Medulla oblongata (tissue), 1 donor: ENCODE results near the gene CALY.
"Not testable (repeated sequence)": the region's sequence is repeated elsewhere in the genome, so short reads cannot be mapped to it uniquely, and the experiment has no call there.

Experiments
- DNase-seq: peaks from one replicate; pipeline ENCODE4 v3.0.0-alpha.2; 2015; ENCODE audit errors: extremely low spot score

The CALY gene

GRCh38 chr10:133329491-133330202 is 7.0 kb downstream of the CALY start:
- peak; percentile 90 for DNase-seq

- no peak for DNase-seq
Observed at GRCh38 chr10:133328358-133329343, 8.0 kb downstream of the CALY start.

DNA sequence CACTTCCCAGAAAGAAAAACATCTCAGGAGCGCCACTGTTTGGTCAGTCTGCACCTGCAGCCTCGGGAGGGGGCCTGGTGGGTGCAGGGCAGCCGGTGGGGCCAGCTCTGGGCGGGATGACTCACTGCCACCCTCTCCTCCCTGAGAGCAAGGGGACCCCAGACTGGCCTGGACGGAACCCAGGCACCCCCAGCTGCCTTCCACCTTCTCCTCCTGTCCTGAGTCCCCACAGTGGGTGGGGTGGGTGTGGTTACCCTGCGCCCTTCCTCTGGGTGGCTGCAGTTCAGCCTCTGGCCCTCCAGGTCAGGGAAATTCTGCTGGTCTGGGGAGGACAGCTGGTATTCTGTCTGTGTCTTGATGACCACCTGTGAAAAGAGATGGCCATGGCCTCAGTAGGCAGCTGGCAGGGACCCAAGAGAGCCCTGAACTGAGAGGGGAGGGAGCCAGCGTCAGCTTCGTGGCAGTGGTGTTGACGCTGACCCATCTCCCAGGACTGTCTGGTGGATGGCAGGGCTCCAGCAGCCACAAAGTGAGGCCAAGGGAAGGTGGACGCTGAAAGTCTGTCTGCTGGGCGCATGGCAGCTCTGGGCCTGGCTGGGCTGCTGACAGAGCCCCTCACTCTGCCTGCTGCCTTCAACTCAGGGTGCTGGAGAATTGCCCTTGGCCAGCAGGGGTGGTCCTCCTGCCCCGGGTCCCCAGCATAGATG is 8.9 kb downstream of the CALY start:
- DNase-seq, result no peak

GRCh38 chr10:133326745-133327650 is 9.7 kb downstream of the CALY start:
- DNase-seq, result no peak

GRCh38 chr10:133326223-133326551 is 10.5 kb downstream of the CALY start:
- DNase-seq, result no peak

GRCh38 chr10:133325440-133326222 is 11.1 kb downstream of the CALY start:
- DNase-seq, result no peak

DNA sequence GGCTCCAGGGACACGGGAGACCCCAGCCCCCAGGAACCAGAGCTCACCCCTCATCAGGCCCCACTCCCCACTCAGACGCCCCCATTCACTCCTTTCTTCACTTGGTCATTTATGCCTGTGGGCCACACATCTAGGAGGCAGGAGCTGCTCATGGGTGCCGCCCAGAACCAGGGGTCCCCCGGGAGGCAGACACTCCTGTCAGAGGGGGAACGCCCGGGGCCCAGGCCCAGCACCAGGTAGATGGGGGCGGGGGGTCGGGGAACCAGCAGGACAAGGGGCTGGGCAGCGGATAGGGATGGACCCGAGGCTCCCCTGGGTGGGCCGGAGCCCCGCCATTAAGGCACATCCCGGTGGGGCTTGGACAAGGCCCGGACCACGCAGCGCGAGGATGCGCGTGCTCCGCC is 11.8 kb downstream of the CALY start:
- no peak for DNase-seq

GRCh38 chr10:133324198-133324792 is 12.4 kb downstream of the CALY start:
- DNase-seq, result no peak

DNA sequence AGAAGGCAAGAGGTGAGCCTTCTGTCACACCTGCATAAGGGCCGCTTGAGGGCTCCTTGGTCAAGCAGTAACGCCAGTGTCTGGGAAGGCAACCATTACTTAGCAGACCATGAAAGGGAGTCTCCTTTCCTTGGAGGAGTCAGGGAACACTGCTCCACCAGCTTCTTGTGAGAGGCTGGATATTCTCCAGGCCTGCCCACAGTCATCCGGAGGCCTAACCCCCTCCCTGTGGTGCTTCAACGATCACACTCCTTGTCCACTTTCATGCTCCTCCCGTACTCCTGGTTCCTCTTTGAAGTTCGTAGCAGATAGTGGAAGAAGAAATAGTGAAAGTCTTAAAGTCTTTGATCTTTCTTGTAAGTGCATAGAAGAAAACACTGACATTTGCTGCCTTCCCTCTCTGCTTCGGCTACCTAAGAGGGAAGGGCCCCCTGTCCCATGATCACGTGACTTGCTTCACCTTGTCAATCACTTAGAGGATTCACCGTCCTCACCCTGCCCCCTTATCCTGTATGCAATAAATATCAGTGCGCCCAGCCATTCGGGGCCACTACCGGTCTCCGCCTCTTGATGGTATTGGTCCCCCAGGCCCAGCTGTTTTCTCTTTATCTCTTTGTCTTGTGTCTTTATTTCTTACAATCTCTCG is 14.5 kb downstream of the CALY start:
- not testable (repeated sequence) for DNase-seq

GRCh38 chr10:133320852-133321422 is 15.8 kb downstream of the CALY start:
- DNase-seq, result not testable (repeated sequence)

DNA sequence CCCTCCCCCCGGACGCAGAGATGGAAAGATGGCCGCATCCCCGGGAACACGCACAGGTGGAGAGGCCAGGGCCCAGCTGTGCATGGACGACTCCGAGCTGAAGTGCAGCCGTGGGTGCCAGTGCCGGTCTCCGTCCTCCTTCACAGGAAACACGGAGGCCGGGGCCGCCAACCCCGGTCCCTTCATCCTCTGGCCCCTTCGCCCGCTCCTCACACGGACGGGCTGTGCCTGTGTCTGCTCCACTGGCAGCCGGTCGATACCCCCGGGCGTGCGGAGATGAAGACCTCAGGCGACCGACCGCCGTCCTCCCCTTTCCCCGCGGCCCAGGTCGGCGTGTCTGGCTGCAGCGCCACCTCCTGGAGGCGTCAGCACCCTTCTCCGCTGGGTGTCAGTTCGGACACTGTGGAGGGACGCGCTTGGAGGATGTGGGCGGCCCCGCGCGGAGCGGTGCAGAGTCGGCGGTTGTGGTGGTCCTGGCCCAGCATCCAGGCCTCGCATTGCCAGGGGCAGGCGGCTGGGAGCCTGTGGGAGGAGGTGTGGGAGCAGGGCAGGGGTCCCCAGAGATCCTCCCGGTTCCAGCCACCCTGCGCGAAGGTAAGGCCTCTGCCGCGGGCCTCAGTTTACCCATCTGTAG is 18.1 kb downstream of the CALY start:
- peak; percentile 55 for DNase-seq

DNA sequence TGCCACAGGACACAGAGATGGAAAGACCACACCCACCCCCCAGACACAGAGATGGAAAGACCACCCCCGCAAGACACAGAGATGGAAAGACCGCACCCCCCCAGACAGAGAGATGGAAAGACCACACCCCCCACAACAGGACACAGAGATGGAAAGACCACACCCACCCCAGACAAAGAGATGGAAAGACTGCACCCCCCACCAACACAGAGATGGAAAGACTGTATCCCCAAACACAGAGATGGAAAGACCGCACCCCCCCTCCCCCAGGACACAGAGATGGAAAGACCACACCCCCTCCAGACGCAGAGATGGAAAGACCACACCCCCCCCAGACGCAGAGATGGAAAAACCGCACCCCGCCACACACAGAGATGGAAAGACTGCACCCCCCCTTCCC is 20.0 kb downstream of the CALY start:
- no peak for DNase-seq

DNA sequence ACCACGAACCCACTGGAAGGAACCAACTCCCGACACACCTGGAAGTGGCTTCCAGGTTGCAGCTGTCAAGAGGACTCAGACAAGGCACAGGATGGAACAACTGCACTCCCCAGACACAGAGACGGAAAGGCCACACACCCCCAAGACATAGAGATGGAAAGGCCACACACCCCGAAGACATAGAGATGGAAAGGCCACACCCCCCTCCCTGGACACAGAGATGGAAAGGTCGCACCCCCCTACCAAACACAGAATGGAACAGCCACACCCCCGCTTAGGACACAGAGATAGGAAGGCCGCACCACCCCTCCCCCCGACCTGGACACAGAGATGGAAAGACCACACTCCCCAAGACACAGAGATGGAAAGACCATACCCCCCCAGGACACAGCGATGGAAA is 20.4 kb downstream of the CALY start:
- no peak for DNase-seq

DNA sequence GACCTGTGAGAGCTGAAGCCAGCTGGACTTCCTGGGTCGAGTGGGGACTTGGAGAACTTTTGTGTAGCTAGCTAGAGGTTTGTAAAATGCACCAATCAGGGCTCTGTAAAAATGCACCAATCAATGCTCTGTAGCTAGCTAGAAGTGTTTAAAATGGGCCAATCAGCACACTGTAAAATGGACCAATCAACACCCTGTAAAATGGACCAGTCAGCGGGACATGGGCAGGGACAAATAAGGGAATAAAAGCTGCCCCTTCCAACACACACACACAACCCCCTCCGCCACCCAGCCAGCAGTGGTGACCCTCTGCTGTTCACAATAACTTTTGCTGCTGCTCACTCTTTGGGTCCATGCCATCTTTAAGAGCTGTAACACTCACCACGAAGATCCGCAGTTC is 20.8 kb downstream of the CALY start:
- DNase-seq, result no peak

GRCh38 chr10:133314911-133315310 is 21.8 kb downstream of the CALY start:
- DNase-seq, result no peak

DNA sequence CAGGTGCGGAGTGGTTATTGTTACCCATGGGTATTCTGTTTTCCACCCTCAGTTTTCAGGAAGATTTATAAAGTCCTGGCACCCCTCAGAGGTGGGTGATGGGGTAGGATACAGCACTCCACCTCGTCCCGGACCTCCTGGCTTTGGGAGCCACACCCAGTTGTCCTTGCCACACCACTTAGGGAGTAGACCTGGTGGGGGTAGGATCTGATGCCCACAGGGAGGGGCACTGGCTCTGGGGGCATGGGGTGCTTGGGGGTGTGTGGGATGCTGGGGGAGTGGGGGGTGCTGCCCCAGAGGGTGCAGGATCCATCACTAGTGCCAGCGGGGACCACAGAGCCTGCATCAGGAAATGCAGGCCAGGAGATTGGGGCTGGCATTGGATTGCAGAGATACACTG is 23.5 kb downstream of the CALY start:
- no peak for DNase-seq

DNA sequence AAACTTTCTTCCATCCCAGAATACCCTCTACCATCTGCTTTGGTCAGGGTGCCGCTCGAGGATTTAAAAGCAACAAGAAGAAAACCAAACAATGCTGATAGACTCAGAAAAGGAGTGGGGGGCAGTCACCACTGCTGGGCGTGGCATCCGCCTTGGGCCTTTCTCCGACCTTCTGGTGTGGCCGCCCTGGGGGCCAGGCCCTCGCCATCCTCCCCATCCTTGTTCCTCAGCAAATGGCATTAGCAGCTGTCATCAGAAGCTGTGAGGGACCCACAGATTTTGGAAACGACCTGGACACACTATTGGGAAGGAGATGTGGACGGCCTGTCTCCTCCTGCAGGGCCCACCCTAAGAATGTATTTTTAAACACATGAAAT is 23.9 kb downstream of the CALY start:
- no peak for DNase-seq

- DNase-seq, result no peak
Observed at GRCh38 chr10:133312016-133312768, 24.5 kb downstream of the CALY start.
